ENCODE results near the gene KIF1B.

DNA sequence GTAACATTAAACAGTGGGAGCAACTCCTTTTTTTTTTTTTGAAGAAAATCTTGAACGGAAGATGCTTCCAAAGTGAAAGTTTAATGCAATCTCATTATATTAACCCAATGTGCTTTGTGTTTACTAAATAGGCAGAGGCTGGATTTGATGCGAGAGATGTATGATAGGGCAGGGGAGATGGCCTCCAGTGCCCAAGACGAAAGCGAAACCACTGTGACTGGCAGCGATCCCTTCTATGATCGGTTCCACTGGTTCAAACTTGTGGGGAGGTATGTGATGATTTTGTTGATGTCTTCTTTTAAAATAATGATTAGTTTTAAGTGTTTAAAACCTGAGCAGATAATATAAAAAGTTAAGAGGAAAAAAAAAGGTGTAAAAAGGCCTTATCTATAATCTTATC, 114.3 kb downstream of the KIF1B start:
- no peak for TF ChIP-seq EZH2 (optimal IDR thresholded peaks at IDR 0.05; ENCODE audit: low read depth, low read length)
- TF ChIP-seq CTCF (IDR thresholded peaks at IDR 0.05; ENCODE audit: low read length): no peak
- no peak for TF ChIP-seq EZH2phosphoT487 (IDR thresholded peaks at IDR 0.05; ENCODE audit: low read length)

Data from MM.1S (cell line).